ENCODE data around the gene IL13.

DNA sequence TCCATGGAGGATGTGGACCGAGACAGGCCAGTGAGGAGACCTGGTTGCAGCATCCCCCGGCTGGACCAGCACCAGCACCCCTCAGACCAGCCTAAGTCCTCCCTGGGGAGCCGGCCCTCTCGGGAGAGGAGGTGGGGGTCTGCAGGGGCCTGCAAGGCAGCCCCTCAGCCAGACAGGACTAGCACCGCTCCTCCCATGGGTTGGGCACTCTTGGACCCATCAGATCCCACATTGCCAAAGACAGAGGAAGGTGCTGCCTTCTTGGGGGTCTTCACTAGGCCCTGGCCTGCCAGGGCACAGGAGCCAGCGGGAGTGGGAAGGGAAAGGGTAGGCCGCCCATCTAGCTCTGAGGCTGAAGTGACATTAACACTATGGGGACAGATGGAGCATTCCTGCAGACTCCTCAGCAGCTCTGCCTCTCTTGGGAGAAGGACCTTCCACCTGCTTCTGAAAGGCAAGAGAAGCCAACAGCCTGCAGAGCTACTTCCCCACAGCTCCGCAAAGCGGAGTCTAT, 6.8 kb downstream of the IL13 start:
- TF ChIP-seq, protein P1, sequence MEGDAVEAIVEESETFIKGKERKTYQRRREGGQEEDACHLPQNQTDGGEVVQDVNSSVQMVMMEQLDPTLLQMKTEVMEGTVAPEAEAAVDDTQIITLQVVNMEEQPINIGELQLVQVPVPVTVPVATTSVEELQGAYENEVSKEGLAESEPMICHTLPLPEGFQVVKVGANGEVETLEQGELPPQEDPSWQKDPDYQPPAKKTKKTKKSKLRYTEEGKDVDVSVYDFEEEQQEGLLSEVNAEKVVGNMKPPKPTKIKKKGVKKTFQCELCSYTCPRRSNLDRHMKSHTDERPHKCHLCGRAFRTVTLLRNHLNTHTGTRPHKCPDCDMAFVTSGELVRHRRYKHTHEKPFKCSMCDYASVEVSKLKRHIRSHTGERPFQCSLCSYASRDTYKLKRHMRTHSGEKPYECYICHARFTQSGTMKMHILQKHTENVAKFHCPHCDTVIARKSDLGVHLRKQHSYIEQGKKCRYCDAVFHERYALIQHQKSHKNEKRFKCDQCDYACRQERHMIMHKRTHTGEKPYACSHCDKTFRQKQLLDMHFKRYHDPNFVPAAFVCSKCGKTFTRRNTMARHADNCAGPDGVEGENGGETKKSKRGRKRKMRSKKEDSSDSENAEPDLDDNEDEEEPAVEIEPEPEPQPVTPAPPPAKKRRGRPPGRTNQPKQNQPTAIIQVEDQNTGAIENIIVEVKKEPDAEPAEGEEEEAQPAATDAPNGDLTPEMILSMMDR (IDR thresholded peaks at IDR 0.05): no peak
- TF ChIP-seq POLR2AphosphoS5 (IDR thresholded peaks at IDR 0.05) (no peak), EP300 (IDR thresholded peaks at IDR 0.05) (no peak)

Data from esophagus muscularis mucosa (tissue), 4 donors.